GM12878 (cell line): ENCODE results near the gene SMARCE1. TPM values are rescaled to one million over a fixed set of nuclear protein-coding genes. Genes with fewer than 3 reads are reported as not detected.

Experiments
- ATAC-seq: fragments of 200-7000 bp; cut with Tn5 transposase; 3 replicates; pipeline ENCODE4 v1.9.1; 2020; ENCODE audit warnings: mild to moderate bottlenecking, moderate library complexity
- BruUV-seq: library from RNA; stranded (reverse); fragments of 400-500 nt; replicated peaks from 2 replicates; lab custom pipeline; 2021; lab: Mats Ljungman, UMichigan
- CTCF ChIA-PET: fragments of 300-600 bp; sonication (Branson Sonifier 250); formaldehyde crosslinking; extraction: SDS; loops from one replicate; lab custom pipeline; 2021; ENCODE audit warnings: inconsistent platforms; lab: Yijun Ruan, JAX
- POLR2A ChIA-PET: fragments of 350-600 bp; formaldehyde crosslinking; extraction: SDS; loops from one replicate; lab custom pipeline; 2021; ENCODE audit warnings: inconsistent platforms; lab: Charles Lee
- RAD21 ChIA-PET: fragments of 300-600 bp; sonication (Branson Sonifier 250); formaldehyde crosslinking; loops from one replicate; lab custom pipeline; 2023; ENCODE audit warnings: antibody characterized with exemption; ENCODE audit not compliant: unreplicated experiment; lab: Charles Lee
- SMC1A ChIA-PET: fragments of 300-600 bp; sonication (Branson Sonifier 250); formaldehyde crosslinking; loops from one replicate; lab custom pipeline; 2023; ENCODE audit not compliant: unreplicated experiment, uncharacterized antibody; lab: Charles Lee
- DNase-seq: peaks from one replicate; pipeline ENCODE4 v3.0.0-alpha.2; 2011; ENCODE audit warnings: low read depth, low spot score
- FAIRE-seq: peaks from 3 replicates; lab custom pipeline; 2011; peaks lifted over from hg19 to GRCh38; lab: Jason Lieb, UNC
- H2AFZ ChIP-seq: 2 replicates; pipeline ENCODE4 v1.6.0; 2011; ENCODE audit warnings: low read depth, low read length, control low read depth; ENCODE audit not compliant: control insufficient read depth
- H3K27ac ChIP-seq: 2 replicates; pipeline ENCODE4 v1.5.1; 2011; ENCODE audit warnings: control low read depth; ENCODE audit not compliant: control insufficient read depth, insufficient read depth
- H3K27me3 ChIP-seq, 2 experiments: replicated peaks in 1 of 2; 2 replicates each; pipeline versions ENCODE4 v1.6.0 to v1.6.1; 2011; ENCODE audit warnings: low read length in 1 of 2; ENCODE audit not compliant: control insufficient read depth in 2 of 2, insufficient read depth in 2 of 2
- H3K36me3 ChIP-seq, 2 experiments: 2 replicates each; pipeline ENCODE4 v1.5.1; 2011; ENCODE audit warnings: low read length in 1 of 2; ENCODE audit not compliant: control insufficient read depth in 2 of 2, insufficient read depth in 2 of 2
- H3K4me1 ChIP-seq: 2 replicates; pipeline ENCODE4 v1.6.1; 2011; ENCODE audit warnings: mild to moderate bottlenecking, low read length, moderate library complexity, mixed read lengths; ENCODE audit not compliant: control insufficient read depth, insufficient read depth
- H3K4me2 ChIP-seq: 2 replicates; pipeline ENCODE4 v1.6.0; 2011; ENCODE audit warnings: control low read depth; ENCODE audit not compliant: control insufficient read depth, insufficient read depth
- H3K4me3 ChIP-seq: fragments of 200-600 bp; sonication (generic); 2 replicates; pipeline ENCODE4 v1.5.1; 2016
- H3K79me2 ChIP-seq: 2 replicates; pipeline ENCODE4 v1.6.0; 2011; ENCODE audit warnings: low read length; ENCODE audit not compliant: control insufficient read depth, insufficient read depth
- H3K9ac ChIP-seq: 2 replicates; pipeline ENCODE4 v1.8.0; 2011; ENCODE audit warnings: low read length, control low read depth, mixed read lengths; ENCODE audit not compliant: control insufficient read depth, insufficient read depth
- H3K9me3 ChIP-seq: replicated peaks from 3 replicates; pipeline ENCODE4 v1.5.1; 2011; ENCODE audit warnings: mild to moderate bottlenecking, low read length; ENCODE audit not compliant: control insufficient read depth, insufficient read depth
- H4K20me1 ChIP-seq: 2 replicates; pipeline ENCODE4 v1.6.0; 2011; ENCODE audit not compliant: control insufficient read depth, insufficient read depth
- ATF2 ChIP-seq: IDR thresholded peaks from 2 replicates; pipeline ENCODE4 v1.6.1; 2012; ENCODE audit warnings: low read length, inconsistent platforms
- CBX3 ChIP-seq: fragments of 200-600 bp; sonication (generic); IDR thresholded peaks from 2 replicates; pipeline ENCODE4 v1.6.1; 2016; ENCODE audit warnings: low read depth, borderline replicate concordance
- CBX5 ChIP-seq: sonication (generic); IDR thresholded peaks from 2 replicates; pipeline ENCODE4 v1.6.1; 2016; ENCODE audit warnings: low read depth, moderate library complexity, mild to moderate bottlenecking, inconsistent platforms
- CHD2 ChIP-seq: IDR thresholded peaks from 2 replicates; pipeline ENCODE4 v1.6.1; 2011; ENCODE audit warnings: low read depth, low read length, improper control_type of control experiment, borderline replicate concordance
- DPF2 ChIP-seq: fragments of 450-650 bp; IDR thresholded peaks from 2 replicates; pipeline ENCODE4 v1.6.1; 2017; ENCODE audit warnings: mild to moderate bottlenecking
- IRF4 ChIP-seq: IDR thresholded peaks from 2 replicates; pipeline ENCODE4 v1.6.1; 2011; ENCODE audit warnings: low read depth, low read length
- MAX ChIP-seq: IDR thresholded peaks from 2 replicates; pipeline ENCODE4 v1.6.1; 2012; ENCODE audit warnings: low read depth, low read length, improper control_type of control experiment
- NRF1 ChIP-seq: conservative IDR thresholded peaks from 2 replicates; pipeline ENCODE4 v1.6.1; 2011; ENCODE audit warnings: mild to moderate bottlenecking, low read depth, low read length, improper control_type of control experiment
- RELA ChIP-seq: fragments of 450-650 bp; IDR thresholded peaks from 2 replicates; pipeline ENCODE4 v1.8.0; 2014; ENCODE audit warnings: borderline replicate concordance; ENCODE audit not compliant: partially characterized antibody
- SPI1 ChIP-seq: IDR thresholded peaks from 2 replicates; pipeline ENCODE4 v1.6.1; 2011; ENCODE audit warnings: low read depth, mild to moderate bottlenecking, low read length, moderate library complexity, borderline replicate concordance; ENCODE audit not compliant: insufficient read depth
- STAT1 ChIP-seq: fragments of 450-650 bp; conservative IDR thresholded peaks from 2 replicates; pipeline ENCODE4 v1.6.1; 2014; ENCODE audit warnings: antibody characterized with exemption, mild to moderate bottlenecking
- STAT3 ChIP-seq: IDR thresholded peaks from 2 replicates; pipeline ENCODE4 v1.6.1; 2011; ENCODE audit warnings: low read depth, low read length, improper control_type of control experiment
- USF2 ChIP-seq: IDR thresholded peaks from 2 replicates; pipeline ENCODE4 v1.6.1; 2011; ENCODE audit warnings: low read depth, low read length, improper control_type of control experiment, borderline replicate concordance
- ZNF384 ChIP-seq: IDR thresholded peaks from 2 replicates; pipeline ENCODE4 v1.6.1; 2012; ENCODE audit warnings: low read depth, mild to moderate bottlenecking, low read length, improper control_type of control experiment, borderline replicate concordance
- ZNF622 ChIP-seq: fragments of 450-650 bp; IDR thresholded peaks from 2 replicates; pipeline ENCODE4 v1.6.1; 2017; ENCODE audit warnings: mild to moderate bottlenecking, inconsistent platforms
- ZZZ3 ChIP-seq: IDR thresholded peaks from 2 replicates; pipeline ENCODE4 v1.6.1; 2011; ENCODE audit warnings: low read depth; ENCODE audit not compliant: control insufficient read depth, insufficient read length
- WGBS: methylation state at CpG from one replicate; pipeline ENCODE4 v1.1.6; 2016; ENCODE audit warnings: low lambda C conversion rate; ENCODE audit not compliant: insufficient replicate concordance, insufficient coverage; ENCODE audit errors: missing lambda C conversion rate; 5-methylcytosine and 5-hydroxymethylcytosine counted together
- in situ Hi-C: fragments of 300-500 bp; cut with MboI; formaldehyde crosslinking; loops from 9 replicates; pipeline ENCODE4 v1.14.3; 2018; ENCODE audit warnings: mixed read lengths
- intact Hi-C: fragments of 100-400 bp; cut with micrococcal nuclease; formaldehyde crosslinking; loops from one replicate; pipeline ENCODE4 v1.14.2; 2022; ENCODE audit not compliant: unreplicated experiment
- polyA plus RNA-seq, 11 experiments: library from polyadenylated mRNA; depleted of rRNA in 4 of 11; unstranded in 6 of 11; stranded (reverse) in 5 of 11; fragments of >200 nt; fragmentation: Nextera tagmentation in 4 of 11; fragmentation: Illumina TruSeq in 1 of 11; extraction: Ambion mirVana in 4 of 11; extraction: Trizol in 1 of 11; gene quantifications; 1 replicate in 1 of 11; 2 replicates in 10 of 11; pipeline versions ENCODE4 v1.2.1 to v1.2.3, GENCODE V29; 2011 to 2016; ENCODE audit warnings: inconsistent platforms in 2 of 11, missing spikeins in 2 of 11, low read depth in 1 of 11
- total RNA-seq, 4 experiments: library from RNA; depleted of rRNA in 3 of 4; stranded (reverse); fragments of >200 nt in 3 of 4; fragmentation: Illumina TruSeq in 1 of 4; extraction: Trizol in 1 of 4; gene quantifications; 2 replicates each; pipeline versions ENCODE4 v1.2.1 to v1.2.3, GENCODE V29; 2013 to 2021

Gene SMARCE1
- total and polyA plus RNA-seq, 10 of the 15 experiments (the other 5 are each of a cell fraction or from before 2014, with no cell fraction given), result 87.9 to 191 (median 132) TPM

GRCh38 chr17:40579471-40579870, 68.1 kb downstream of the SMARCE1 start:
- ChIA-PET POLR2A (no interaction called here), RAD21 (no interaction called here)

More at GRCh38 chr17:40579471-40579870, 68.1 kb downstream of the SMARCE1 start:
- SMC1A ChIA-PET, result interaction anchor here (0.6 to 5.2 kb wide), 2 partner anchors 15 to 1899 kb away, joined by 4 to 112 read pairs; partner anchors contain the start of gene CCR7
- ATAC-seq, result no peak
- in situ Hi-C loops, result no loop called here
- no peaks in the 10 kb centered on the region for H3K36me3 ChIP-seq
- H3K79me2 ChIP-seq, result no peaks in the 10 kb centered on the region
- TF ChIP-seq STAT1, result no peak
- no peak for TF ChIP-seq USF2
- TF ChIP-seq CHD2, result no peak
- TF ChIP-seq ZNF384, result no peak
- TF ChIP-seq STAT3, result no peak
- TF ChIP-seq NRF1, result no peak
- TF ChIP-seq CBX5, result no peak
- no peak for TF ChIP-seq CBX3
- no peak for TF ChIP-seq ZZZ3
- no peak for TF ChIP-seq DPF2
- TF ChIP-seq RELA, result no peak
- TF ChIP-seq SPI1, result no peak
- TF ChIP-seq MAX, result no peak
- TF ChIP-seq ATF2, result no peak
- no peak for TF ChIP-seq ZNF622
- no peak for TF ChIP-seq IRF4
- TF ChIP-seq, all 136 proteins: peak for 0
- Histone ChIP-seq H3K27me3 (no peaks in the 10 kb centered on the region), H3K4me2 (no peak overlapping the region), H3K4me3 (no peak overlapping the region), H3K9me3 (peaks cover 16% of the 10 kb centered on the region), H2AFZ (no peak overlapping the region), H3K9ac (no peak overlapping the region), H3K4me1 (peaks cover 31% of the 10 kb centered on the region), H4K20me1 (no peaks in the 10 kb centered on the region), H3K27ac (no peak overlapping the region)
- no TSS peak for BruUV-seq
- 88% methylated on average over 3 of the region's 3 CpGs for WGBS
- CTCF ChIA-PET, result no interaction called here
- intact Hi-C loops, result no loop called here
- no peak for DNase-seq
- no peak for FAIRE-seq
